ENCODE measurements around the gene EMP1. TPM values are rescaled to one million over a fixed set of nuclear protein-coding genes. Genes with fewer than 3 reads are reported as not detected.

Gene EMP1
- total and polyA plus RNA-seq, 2 donors (not counting 3 experiments of a cell fraction or from before 2014, with no cell fraction given) = 265 to 528 TPM

DNA sequence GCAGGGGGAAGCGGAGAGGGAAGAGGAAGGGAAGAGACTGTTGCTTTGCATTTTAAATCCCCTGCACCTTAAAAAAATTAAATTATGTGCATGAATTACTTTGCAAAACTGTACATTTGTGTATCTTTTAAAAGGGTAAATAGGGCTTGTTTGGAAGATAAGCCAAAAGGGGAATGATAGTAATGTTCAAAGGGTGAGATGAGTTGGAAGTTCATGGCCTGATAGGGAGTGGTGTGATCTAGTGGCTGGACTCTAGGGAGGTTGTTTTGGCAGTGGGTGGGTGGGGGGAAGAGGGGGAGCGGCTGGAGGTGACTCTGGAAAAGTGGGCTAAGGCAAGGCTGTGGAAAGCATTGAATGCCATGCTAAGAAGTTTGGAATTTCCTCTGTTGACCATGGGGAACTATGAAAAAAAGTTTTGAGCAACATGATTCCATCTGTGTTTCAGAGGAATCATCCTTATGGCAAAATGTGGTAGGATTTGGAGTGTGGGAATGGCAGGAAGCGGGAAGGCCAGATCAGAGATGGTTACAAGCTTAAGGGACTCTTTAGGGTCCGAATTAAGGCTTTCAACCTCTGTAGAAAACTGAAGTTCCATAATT, 25.5 kb upstream of the EMP1 start:
- DNase-seq (ENCODE audit: low read depth, low spot score) (no peak), FAIRE-seq (no peak)
- H3K4me3 ChIP-seq (replicated peaks in 1 of 3; ENCODE audit: insufficient read depth in 1 of 3, low read depth in 1 of 3, low read length in 3 of 3) = no peak overlapping the region
- no peaks in the 10 kb centered on the region for H3K9me3 ChIP-seq (replicated peaks; ENCODE audit: control insufficient read depth, insufficient read depth, low read length)
- dilution Hi-C loops (cut with MboI; ENCODE audit: extremely low pct_ligation_motif_present, low sequenced_read_pairs) = no loop called here
- peaks cover 20% of the 10 kb centered on the region for H3K4me1 ChIP-seq (ENCODE audit: control insufficient read depth, extremely low read depth, insufficient read depth, low read length)
- no peak overlapping the region for H3K9ac ChIP-seq (replicated peaks; ENCODE audit: extremely low read depth, insufficient read depth, low read length)
- ChIA-PET POLR2A (no interaction called here), CTCF (interaction anchor here (1.3 kb wide), 1 partner anchor 9 kb away, joined by 3 read pairs; no protein-coding TSS in a partner anchor)
- no TSS peak for BruUV-seq (replicated peaks)
- no peaks in the 10 kb centered on the region for H3K9me1 ChIP-seq (replicated peaks; ENCODE audit: control insufficient read depth, extremely low read depth, insufficient read depth, low read length)
- no peaks in the 10 kb centered on the region for H3K79me2 ChIP-seq (ENCODE audit: control insufficient read depth, insufficient read depth, low read length)
- no peak overlapping the region for H3K4me2 ChIP-seq (ENCODE audit: insufficient read depth, low read length)
- intact Hi-C loops (cut with micrococcal nuclease) = no loop called here
- TF ChIP-seq POLR2A (IDR thresholded peaks at IDR 0.05; ENCODE audit: low read depth, low read length) (no peak), POLR2AphosphoS5 (IDR thresholded peaks at IDR 0.05; ENCODE audit: insufficient read depth, low read depth, low read length) (no peak), EZH2 (IDR thresholded peaks at IDR 0.05; ENCODE audit: borderline replicate concordance, low read depth, low read length, severe bottlenecking) (no peak), MYC (IDR thresholded peaks at IDR 0.05; ENCODE audit: low read depth, low read length) (no peak), GATA2 (IDR thresholded peaks at IDR 0.05; ENCODE audit: insufficient read depth, insufficient read length, low read depth, low read length) (no peak), JUN (IDR thresholded peaks at IDR 0.05; ENCODE audit: borderline replicate concordance, insufficient read depth, insufficient read length, low read depth) (no peak)
- TF ChIP-seq, protein P1, sequence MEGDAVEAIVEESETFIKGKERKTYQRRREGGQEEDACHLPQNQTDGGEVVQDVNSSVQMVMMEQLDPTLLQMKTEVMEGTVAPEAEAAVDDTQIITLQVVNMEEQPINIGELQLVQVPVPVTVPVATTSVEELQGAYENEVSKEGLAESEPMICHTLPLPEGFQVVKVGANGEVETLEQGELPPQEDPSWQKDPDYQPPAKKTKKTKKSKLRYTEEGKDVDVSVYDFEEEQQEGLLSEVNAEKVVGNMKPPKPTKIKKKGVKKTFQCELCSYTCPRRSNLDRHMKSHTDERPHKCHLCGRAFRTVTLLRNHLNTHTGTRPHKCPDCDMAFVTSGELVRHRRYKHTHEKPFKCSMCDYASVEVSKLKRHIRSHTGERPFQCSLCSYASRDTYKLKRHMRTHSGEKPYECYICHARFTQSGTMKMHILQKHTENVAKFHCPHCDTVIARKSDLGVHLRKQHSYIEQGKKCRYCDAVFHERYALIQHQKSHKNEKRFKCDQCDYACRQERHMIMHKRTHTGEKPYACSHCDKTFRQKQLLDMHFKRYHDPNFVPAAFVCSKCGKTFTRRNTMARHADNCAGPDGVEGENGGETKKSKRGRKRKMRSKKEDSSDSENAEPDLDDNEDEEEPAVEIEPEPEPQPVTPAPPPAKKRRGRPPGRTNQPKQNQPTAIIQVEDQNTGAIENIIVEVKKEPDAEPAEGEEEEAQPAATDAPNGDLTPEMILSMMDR (IDR thresholded peaks at IDR 0.05; ENCODE audit: extremely low read depth in 1 of 2, insufficient read depth in 1 of 2, low read depth in 1 of 2, low read length in 2 of 2) = no peak
- TF ChIP-seq, protein P2, sequence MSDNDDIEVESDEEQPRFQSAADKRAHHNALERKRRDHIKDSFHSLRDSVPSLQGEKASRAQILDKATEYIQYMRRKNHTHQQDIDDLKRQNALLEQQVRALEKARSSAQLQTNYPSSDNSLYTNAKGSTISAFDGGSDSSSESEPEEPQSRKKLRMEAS (IDR thresholded peaks at IDR 0.05; ENCODE audit: insufficient read depth, insufficient read length) = no peak
- no peaks in the 10 kb centered on the region for H4K20me1 ChIP-seq (replicated peaks; ENCODE audit: control insufficient read depth, extremely low read depth, insufficient read depth, low read length)
- no peaks in the 10 kb centered on the region for H3K27me3 ChIP-seq (ENCODE audit: control insufficient read depth in 2 of 2, insufficient read depth in 2 of 2, low read length in 2 of 2)
- H3K27ac ChIP-seq (ENCODE audit: insufficient read depth, low read depth, low read length) = no peak overlapping the region
- H2AFZ ChIP-seq (ENCODE audit: low read depth, low read length) = no peak overlapping the region
- no peaks in the 10 kb centered on the region for H3K36me3 ChIP-seq (ENCODE audit: control insufficient read depth in 2 of 2, extremely low read depth in 1 of 2, insufficient read depth in 2 of 2, low read length in 2 of 2)

Measured in endothelial cell of umbilical vein (primary cell).